ENCODE measurements around the gene RRAD.
A peak's percentile ranks its signal among the peaks of the same experiment; 100 is the strongest.

Gene RRAD

GRCh38 chr16:66933776-66934137 lies 8.4 kb upstream of the RRAD start:
- DNase-seq, result no peak

DNA sequence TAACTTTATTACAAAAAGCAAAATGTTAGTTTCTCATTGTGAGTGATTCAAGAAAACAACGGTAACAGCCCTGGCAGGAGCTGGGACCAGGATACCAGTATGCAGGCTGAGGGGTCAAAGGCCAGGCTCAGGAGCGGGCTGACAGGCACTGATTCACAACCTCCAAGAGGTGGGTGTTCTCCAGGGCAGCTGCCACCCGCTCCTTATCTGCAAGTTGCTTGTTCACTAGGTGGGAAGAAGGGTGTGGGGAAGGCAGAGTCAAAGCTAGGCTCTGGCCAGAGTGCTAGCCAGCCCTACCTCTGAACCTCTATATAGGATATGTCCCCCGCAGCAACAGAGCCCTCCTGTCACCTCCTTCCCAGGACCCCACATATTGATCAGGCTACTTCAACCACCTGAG lies 6.7 kb upstream of the RRAD start:
- no peak for DNase-seq

GRCh38 chr16:66931665-66932064 lies 6.3 kb upstream of the RRAD start:
- DNase-seq, result no peak

DNA sequence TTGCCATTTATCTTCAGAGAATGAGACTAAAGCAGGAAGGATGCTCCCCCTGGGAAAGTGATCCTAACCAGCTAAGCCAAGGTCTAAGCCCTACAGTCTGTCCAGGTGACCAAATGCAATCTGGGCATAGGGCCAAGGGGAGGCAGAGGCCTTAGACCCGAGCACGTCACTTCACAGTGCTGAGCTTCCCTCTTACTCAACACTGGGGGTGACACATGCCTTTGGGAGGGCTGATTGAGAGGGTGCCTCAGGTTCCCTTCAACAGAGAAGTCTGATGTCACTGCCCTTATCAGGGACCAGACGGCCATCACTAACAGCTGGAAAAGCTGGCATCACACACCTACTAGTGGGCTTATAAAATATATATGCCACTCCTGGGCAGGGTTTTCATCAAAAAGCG lies 4.9 kb upstream of the RRAD start:
- no peak for DNase-seq

DNA sequence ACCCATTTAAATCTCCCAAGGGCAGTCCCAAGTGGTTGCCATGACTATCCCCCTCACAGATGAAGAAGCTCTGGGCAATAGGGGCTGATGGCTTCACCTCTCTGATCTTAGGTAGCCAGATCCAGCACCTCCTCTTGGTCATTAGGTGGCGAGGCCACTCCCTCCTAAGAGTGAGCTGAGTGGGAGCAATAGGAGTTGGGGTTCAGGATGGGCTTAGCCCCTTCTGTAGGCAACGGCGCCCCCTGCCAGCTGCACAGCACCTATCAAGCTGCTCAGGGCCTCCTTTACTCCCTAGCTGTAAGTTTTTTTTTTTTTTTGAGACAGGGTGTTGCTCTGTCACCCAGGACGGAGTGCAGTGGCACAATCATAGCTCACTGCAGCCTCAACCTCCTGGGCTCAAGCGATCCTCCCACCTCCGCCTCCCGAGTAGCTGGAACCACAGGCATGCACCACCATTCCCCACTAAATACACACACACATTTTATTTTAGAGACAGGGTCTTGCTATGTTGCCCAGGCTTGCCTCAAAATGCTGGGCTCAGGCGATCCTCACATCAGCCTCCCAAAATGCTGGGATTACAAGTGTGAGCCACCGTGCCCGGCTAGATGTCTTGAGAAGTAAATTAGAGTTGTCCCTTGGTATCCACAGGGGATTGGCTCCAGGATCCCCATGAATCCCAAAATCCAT lies 3.5 kb upstream of the RRAD start:
- no peak for DNase-seq

GRCh38 chr16:66927918-66928649 lies 2.7 kb upstream of the RRAD start:
- no peak for DNase-seq

DNA sequence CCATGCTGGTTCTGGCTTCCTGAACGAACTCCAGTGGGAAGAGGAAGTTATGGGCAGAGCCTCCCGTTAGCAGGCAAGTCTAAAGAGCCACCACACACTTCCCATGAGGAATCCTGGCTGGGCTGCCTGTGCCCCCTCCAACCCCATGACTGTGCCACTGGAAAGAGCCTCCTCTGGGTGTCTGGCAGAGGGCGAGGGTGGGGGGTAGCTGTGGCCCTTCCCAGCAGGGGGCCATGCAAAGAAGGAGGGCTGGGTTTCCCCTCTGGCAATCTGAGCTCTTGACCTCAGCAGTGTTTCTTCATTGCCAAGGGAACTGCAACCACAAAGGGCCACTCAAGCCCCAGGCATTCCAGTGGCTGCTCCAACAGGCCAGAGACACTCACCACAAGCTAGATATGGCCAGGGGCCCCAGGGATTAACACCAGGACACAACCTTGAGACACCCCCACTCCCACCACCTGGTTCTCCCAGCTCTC lies 1.7 kb upstream of the RRAD start:
- peak; percentile 9 for DNase-seq

- DNase-seq, result no peak
Observed at GRCh38 chr16:66926171-66926947, 1.0 kb upstream of the RRAD start.

GRCh38 chr16:66924527-66925321 lies 611 bp downstream of the RRAD start:
- no peak for DNase-seq

DNA sequence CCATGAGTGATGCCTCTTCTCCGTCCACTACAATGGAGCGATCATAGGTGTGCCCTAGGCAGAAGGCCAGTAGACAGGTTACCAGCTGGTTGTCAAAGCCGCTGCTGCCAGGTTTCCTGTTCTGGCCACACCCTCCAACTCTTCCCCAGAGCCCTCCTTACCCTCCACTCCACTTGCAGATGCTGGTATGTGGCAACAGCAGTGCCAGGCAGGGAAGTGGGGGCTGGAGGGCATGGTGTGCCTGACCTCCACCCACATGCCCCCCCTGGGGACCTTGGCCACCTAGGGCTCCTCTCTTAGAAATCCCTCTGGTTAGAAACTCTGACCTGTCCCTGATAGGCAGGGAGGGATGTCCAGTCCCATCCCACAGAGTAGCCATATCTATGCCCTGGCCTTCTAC lies 1.5 kb downstream of the RRAD start:
- no peak for DNase-seq

DNA sequence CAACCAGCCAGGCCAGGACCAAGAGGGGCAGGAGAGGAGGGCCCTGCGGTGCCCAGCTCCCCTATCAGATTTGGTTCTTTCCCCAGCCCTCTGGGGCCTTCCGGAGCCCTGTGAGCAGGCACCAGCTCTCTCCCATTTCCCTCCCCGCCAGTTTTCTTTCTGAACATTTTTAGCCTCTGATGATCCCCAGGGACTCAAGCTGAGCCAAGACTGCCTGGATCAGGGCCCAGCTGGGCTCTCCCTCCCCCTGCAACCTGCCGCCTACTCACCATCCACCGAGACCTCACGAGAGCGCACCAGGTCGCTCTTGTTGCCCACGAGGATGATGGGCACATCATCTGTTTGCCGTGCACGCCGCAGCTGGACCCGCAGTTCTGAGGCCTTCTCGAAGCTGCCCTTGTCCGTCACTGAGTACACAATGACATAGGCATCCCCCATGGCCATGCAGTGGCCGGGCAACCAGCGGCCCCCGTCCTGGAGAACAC lies 2.0 kb downstream of the RRAD start:
- DNase-seq, result no peak

- no peak for DNase-seq
Observed at GRCh38 chr16:66921729-66922450, 3.4 kb downstream of the RRAD start.

DNA sequence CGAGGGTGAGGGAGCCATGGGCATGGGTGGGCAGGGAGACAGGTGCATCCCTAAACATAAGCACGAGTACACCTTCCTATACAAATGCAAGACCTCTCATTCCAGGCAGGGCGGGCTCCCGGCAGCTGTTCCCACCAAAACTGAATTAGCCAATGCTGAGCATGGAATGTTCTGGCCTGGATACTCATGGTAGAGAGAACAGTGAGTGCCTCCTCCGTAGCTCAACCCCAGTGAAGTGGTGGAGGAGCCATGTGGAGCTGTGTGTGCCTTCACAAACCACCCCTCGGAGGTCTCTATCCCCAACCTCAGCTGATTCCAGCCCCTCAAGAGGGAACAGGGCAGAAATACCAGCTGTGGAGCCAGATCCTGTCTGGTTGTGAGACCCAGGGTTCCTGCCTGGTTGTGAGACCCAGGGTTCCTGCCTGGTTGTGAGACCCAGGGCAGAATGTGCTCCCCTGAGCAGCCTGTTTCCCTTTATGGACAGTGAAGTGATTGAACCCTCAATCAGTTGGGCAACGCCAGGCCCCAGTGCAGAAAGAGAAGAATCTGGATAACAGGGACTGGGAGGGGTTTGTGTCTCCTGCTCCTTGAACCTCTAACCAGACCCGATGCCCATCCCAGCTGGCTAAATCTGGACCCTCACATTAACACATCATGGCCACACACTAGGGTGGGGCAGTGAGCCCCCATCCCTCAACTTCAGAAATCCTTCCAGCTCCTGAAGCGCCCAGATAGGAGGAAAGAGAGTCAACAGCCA lies 4.2 kb downstream of the RRAD start:
- DNase-seq, result no peak

- DNase-seq, result no peak
Observed at GRCh38 chr16:66920299-66920590, 5.1 kb downstream of the RRAD start.

- no peak for DNase-seq
Observed at GRCh38 chr16:66919569-66920298, 5.6 kb downstream of the RRAD start.

GRCh38 chr16:66918803-66919568 lies 6.3 kb downstream of the RRAD start, which contains the start of gene CDH16:
Gene CDH16 (minus strand): TSS chr16:66918885. CDS start chr16:66918065, 820 bp downstream.
- no peak for DNase-seq

- no peak for DNase-seq
Observed at GRCh38 chr16:66918355-66918754, 7.0 kb downstream of the RRAD start.

DNA sequence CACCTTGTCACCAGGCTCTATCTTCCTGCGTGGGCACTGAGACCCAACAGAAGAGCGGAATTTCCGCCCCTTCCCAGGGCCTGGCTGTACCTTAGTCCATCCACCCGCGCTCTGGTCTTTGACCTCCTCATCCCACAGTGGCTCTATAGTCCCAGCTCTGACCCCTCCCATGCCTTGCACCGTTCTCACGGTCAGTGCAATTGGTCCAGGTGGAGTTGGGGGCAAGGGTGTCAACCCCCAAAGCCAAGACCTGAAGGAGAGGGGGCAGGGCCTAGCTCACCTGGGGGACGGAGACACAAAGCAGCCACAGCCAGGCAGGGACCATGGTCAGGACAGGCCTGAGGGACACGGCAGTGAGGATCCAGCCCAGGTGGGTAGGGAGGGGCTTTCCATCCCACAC lies 7.6 kb downstream of the RRAD start:
- no peak for DNase-seq

GRCh38 chr16:66916518-66916917 lies 8.8 kb downstream of the RRAD start:
- no peak for DNase-seq

- DNase-seq, result no peak
Observed at GRCh38 chr16:66915041-66915440, 10.3 kb downstream of the RRAD start.
